CD14-positive monocyte (primary cell): ENCODE measurements around the gene UNCX. TPM values are rescaled to one million over a fixed set of nuclear protein-coding genes. Genes with fewer than 3 reads are reported as not detected.

ENCODE experiments used
- DNase-seq, 3 donors: peaks; one replicate each; pipeline ENCODE4 v3.0.0-alpha.2; 2011 to 2022
- H2AFZ ChIP-seq: 2 replicates; pipeline ENCODE4 v1.6.0; 2012; ENCODE audit warnings: mild to moderate bottlenecking, low read depth, low read length, inconsistent platforms; ENCODE audit not compliant: insufficient read depth, poor library complexity, severe bottlenecking
- H3K27ac ChIP-seq, 2 donors: 1 replicate in 1 of 2; 2 replicates in 1 of 2; pipeline ENCODE4 v1.5.1; 2012 to 2013; ENCODE audit warnings: low read length in 2 of 2, control low read depth in 1 of 2, inconsistent platforms in 1 of 2, low read depth in 1 of 2, mild to moderate bottlenecking in 1 of 2
- H3K27me3 ChIP-seq, 2 donors: one replicate each; pipeline versions ENCODE4 v1.6.0 to v1.6.1; 2011 to 2013; ENCODE audit warnings: low read length in 2 of 2; ENCODE audit not compliant: control insufficient read depth in 2 of 2, insufficient read depth in 2 of 2
- H3K36me3 ChIP-seq, 2 donors: replicated peaks in 1 of 2; 1 replicate in 1 of 2; 2 replicates in 1 of 2; pipeline versions ENCODE4 v1.5.1 to v1.6.1; 2012 to 2013; ENCODE audit warnings: low read length in 2 of 2, control low read depth in 1 of 2, inconsistent platforms in 1 of 2, mild to moderate bottlenecking in 1 of 2; ENCODE audit not compliant: insufficient read depth in 2 of 2, control insufficient read depth in 1 of 2
- H3K4me1 ChIP-seq, 2 donors: 1 replicate in 1 of 2; 2 replicates in 1 of 2; pipeline versions ENCODE4 v1.5.1 to v1.6.1; 2012 to 2013; ENCODE audit warnings: low read length in 2 of 2, control low read depth in 1 of 2, inconsistent platforms in 1 of 2, mild to moderate bottlenecking in 1 of 2, moderate library complexity in 1 of 2; ENCODE audit not compliant: insufficient read depth in 2 of 2, control insufficient read depth in 1 of 2
- H3K4me2 ChIP-seq: replicated peaks from 2 replicates; pipeline ENCODE3; 2012; ENCODE audit warnings: low read length, moderate library complexity, mild to moderate bottlenecking; ENCODE audit not compliant: poor library complexity, severe bottlenecking; ENCODE audit errors: extremely low read depth
- H3K4me3 ChIP-seq, 3 experiments: fragments of 200-600 bp in 1 of 3; sonication (generic) in 1 of 3; replicated peaks in 1 of 3; 1 replicate in 2 of 3; 2 replicates in 1 of 3; pipeline ENCODE4 v1.5.1; 2011 to 2013; ENCODE audit warnings: low read length in 3 of 3, mild to moderate bottlenecking in 3 of 3, control low read depth in 2 of 3, low read depth in 2 of 3, inconsistent platforms in 1 of 3, moderate library complexity in 1 of 3
- H3K79me2 ChIP-seq: 2 replicates; pipeline ENCODE4 v1.6.0; 2012; ENCODE audit warnings: mild to moderate bottlenecking, control low read depth, inconsistent platforms, low read length, moderate library complexity; ENCODE audit not compliant: insufficient read depth
- H3K9ac ChIP-seq: 2 replicates; pipeline ENCODE4 v1.6.0; 2017; ENCODE audit warnings: low read length, mild to moderate bottlenecking; ENCODE audit not compliant: insufficient read depth, poor library complexity, severe bottlenecking
- H3K9me3 ChIP-seq, 2 donors: replicated peaks in 1 of 2; 1 replicate in 1 of 2; 2 replicates in 1 of 2; pipeline versions ENCODE4 v1.5.1 to v1.6.1; 2012 to 2013; ENCODE audit warnings: low read length in 2 of 2, control low read depth in 1 of 2; ENCODE audit not compliant: control insufficient read depth in 1 of 2, insufficient read depth in 1 of 2
- H4K20me1 ChIP-seq: 2 replicates; pipeline ENCODE4 v1.6.0; 2012; ENCODE audit warnings: mild to moderate bottlenecking, low read length, control low read depth, moderate library complexity; ENCODE audit not compliant: insufficient read depth
- H3K27ac Mint-ChIP-seq, 7 donors: one replicate each; pipeline ENCODE4 v1.8.0; 2020; ENCODE audit warnings: mild to moderate bottlenecking in 7 of 7, mixed read lengths in 7 of 7, moderate library complexity in 6 of 7, inconsistent platforms in 2 of 7
- H3K27me3 Mint-ChIP-seq, 3 donors: one replicate each; pipeline ENCODE4 v1.8.0; 2021 to 2022; ENCODE audit warnings: low read depth in 3 of 3, mild to moderate bottlenecking in 3 of 3, mixed read lengths in 3 of 3, moderate library complexity in 3 of 3, inconsistent platforms in 1 of 3
- H3K36me3 Mint-ChIP-seq, 2 donors: one replicate each; pipeline ENCODE4 v1.8.0; 2020; ENCODE audit warnings: mixed read lengths in 2 of 2, inconsistent platforms in 1 of 2, mild to moderate bottlenecking in 1 of 2
- H3K4me1 Mint-ChIP-seq: one replicate; pipeline ENCODE4 v1.8.0; 2020; ENCODE audit warnings: mild to moderate bottlenecking, mixed read lengths
- H3K4me3 Mint-ChIP-seq, 2 donors: one replicate each; pipeline ENCODE4 v1.8.0; 2020; ENCODE audit warnings: mild to moderate bottlenecking in 2 of 2, mixed read lengths in 2 of 2, moderate library complexity in 1 of 2
- H3K9me3 Mint-ChIP-seq, 7 donors: one replicate each; pipeline ENCODE4 v1.8.0; 2020 to 2022; ENCODE audit warnings: mixed read lengths in 7 of 7, mild to moderate bottlenecking in 6 of 7, moderate library complexity in 6 of 7, inconsistent platforms in 2 of 7
- WGBS: methylation state at CpG from one replicate; pipeline ENCODE4 v1.1.5; 2013; ENCODE audit warnings: missing lambda C conversion rate; ENCODE audit not compliant: insufficient coverage; 5-methylcytosine and 5-hydroxymethylcytosine counted together
- intact Hi-C, 2 donors: fragments of 100-400 bp; cut with micrococcal nuclease; formaldehyde crosslinking; loops; one replicate each; pipeline versions ENCODE4 v1.15.0 to v1.15.1; 2023
- polyA plus RNA-seq, 3 donors: library from polyadenylated mRNA; depleted of rRNA in 1 of 3; unstranded in 2 of 3; stranded (reverse) in 1 of 3; fragments of 300-500 nt in 2 of 3; fragments of >200 nt in 1 of 3; fragmentation: Illumina TruSeq in 2 of 3; gene quantifications; 1 replicate in 2 of 3; 2 replicates in 1 of 3; pipeline ENCODE4 v1.2.3, GENCODE V29; 2012 to 2021
- TF ChIP-seq, protein P1 (sequence below): fragments of 200-600 bp; IDR thresholded peaks from one replicate; pipeline ENCODE4 v1.8.0; 2022; ENCODE audit warnings: antibody characterized with exemption, mild to moderate bottlenecking

UNCX gene
- polyA plus RNA-seq, 3 donors, result not detected

DNA sequence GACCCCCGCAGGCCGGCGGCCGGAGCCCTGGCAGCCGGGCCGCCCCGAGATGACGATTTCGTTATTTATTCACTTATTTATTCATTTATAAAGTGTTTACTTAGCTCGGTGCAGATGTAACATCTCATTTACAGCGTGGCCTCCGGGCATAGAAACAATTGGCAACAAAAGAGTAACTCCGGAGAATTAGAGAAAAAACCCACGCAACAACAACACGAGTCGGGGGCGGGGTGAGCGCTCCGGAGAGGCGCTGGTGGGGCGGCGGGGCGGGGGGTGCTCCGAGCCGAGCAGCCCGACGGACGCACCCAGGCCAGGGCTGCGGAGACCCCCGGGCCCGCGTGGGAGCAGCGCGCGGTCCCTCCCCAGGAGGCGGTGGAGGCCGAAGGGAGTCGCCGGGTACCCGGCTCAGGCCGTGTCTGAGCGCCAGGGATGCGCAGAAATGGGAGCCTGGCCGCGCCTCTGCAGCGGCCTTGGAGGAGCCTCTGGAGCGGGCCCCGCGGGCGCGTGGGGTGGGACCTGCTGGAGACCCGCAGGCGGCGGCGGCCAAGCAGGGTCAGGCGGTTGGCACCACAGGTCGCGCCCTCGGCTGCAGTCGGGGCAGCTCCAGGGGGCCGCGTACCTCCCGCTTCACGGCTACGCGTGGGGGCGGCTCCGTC, 14.3 kb downstream of the UNCX start:
- WGBS, result 7% methylated on average over 54 of the region's 68 CpGs
- no peak overlapping the region for H3K9ac ChIP-seq
- Mint-ChIP-seq H3K27ac (no peak overlapping the region), H3K4me1 (no peaks in the 10 kb centered on the region), H3K9me3 (peaks cover 0 to 33% (median 8%) of the 10 kb centered on the region in 7 donors), H3K4me3 (peak overlapping the region in 1 of 2 donors; percentile 79), H3K27me3 (peaks cover 70 to 98% (median 85%) of the 10 kb centered on the region in 3 donors), H3K36me3 (peaks cover 0 to 2% of the 10 kb centered on the region in 2 donors)
- H3K4me1 ChIP-seq, result no peaks in the 10 kb centered on the region
- H3K36me3 ChIP-seq, result no peaks in the 10 kb centered on the region
- H3K27ac ChIP-seq, result no peak overlapping the region
- TF ChIP-seq, protein P1, sequence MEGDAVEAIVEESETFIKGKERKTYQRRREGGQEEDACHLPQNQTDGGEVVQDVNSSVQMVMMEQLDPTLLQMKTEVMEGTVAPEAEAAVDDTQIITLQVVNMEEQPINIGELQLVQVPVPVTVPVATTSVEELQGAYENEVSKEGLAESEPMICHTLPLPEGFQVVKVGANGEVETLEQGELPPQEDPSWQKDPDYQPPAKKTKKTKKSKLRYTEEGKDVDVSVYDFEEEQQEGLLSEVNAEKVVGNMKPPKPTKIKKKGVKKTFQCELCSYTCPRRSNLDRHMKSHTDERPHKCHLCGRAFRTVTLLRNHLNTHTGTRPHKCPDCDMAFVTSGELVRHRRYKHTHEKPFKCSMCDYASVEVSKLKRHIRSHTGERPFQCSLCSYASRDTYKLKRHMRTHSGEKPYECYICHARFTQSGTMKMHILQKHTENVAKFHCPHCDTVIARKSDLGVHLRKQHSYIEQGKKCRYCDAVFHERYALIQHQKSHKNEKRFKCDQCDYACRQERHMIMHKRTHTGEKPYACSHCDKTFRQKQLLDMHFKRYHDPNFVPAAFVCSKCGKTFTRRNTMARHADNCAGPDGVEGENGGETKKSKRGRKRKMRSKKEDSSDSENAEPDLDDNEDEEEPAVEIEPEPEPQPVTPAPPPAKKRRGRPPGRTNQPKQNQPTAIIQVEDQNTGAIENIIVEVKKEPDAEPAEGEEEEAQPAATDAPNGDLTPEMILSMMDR, result no peak
- intact Hi-C loops, result no loop called here
- H3K4me3 ChIP-seq, result no peak overlapping the region
- no peak for DNase-seq
- H3K4me2 ChIP-seq, result no peak overlapping the region
- no peak overlapping the region for H2AFZ ChIP-seq
- no peaks in the 10 kb centered on the region for H4K20me1 ChIP-seq
- H3K9me3 ChIP-seq, result peaks cover 0 to 33% of the 10 kb centered on the region in 2 donors
- no peaks in the 10 kb centered on the region for H3K79me2 ChIP-seq
- peaks cover 63 to 93% of the 10 kb centered on the region in 2 donors for H3K27me3 ChIP-seq

DNA sequence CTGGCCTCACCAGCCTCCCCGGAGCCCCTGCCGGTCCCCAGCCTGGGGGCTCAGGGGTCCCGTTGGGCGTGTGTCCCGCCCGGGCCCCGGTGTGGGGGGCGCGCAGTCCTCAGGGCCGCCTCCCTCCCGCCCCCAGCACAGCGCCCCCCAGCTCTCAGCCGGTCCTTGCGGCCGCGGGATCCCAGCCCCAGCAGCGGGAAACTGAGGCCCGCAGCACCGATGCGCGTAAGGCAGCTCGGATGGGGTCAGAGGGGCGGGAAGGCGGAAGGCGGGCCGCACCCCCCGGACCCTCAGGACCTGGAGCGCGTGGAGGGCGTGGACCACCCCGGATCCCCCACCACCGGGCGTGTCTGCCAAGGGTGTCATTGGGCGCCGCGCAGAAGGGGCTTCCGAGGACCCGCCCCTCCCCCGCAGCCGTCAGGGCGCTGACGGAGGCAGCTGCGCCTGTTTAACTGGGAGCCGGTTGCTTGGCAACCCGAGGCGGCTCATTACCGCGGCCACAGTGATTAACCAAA, 14.9 kb downstream of the UNCX start:
- no peaks in the 10 kb centered on the region for H4K20me1 ChIP-seq
- no peaks in the 10 kb centered on the region for H3K4me1 ChIP-seq
- no peak overlapping the region for H3K4me2 ChIP-seq
- H3K27me3 ChIP-seq, result peaks cover 60 to 88% of the 10 kb centered on the region in 2 donors
- no peak overlapping the region for H3K27ac ChIP-seq
- H3K9me3 Mint-ChIP-seq, result peaks cover 0 to 33% (median 8%) of the 10 kb centered on the region in 7 donors
- no peak overlapping the region for H3K4me3 ChIP-seq
- no peak overlapping the region for H2AFZ ChIP-seq
- no peaks in the 10 kb centered on the region for H3K4me1 Mint-ChIP-seq
- intact Hi-C loops, result no loop called here
- no peak for DNase-seq
- H3K9me3 ChIP-seq, result peaks cover 0 to 32% of the 10 kb centered on the region in 2 donors
- H3K27ac Mint-ChIP-seq, result no peak overlapping the region
- H3K79me2 ChIP-seq, result no peaks in the 10 kb centered on the region
- H3K36me3 ChIP-seq, result no peaks in the 10 kb centered on the region
- no peak overlapping the region for H3K9ac ChIP-seq
- TF ChIP-seq, protein P1, result no peak
- H3K27me3 Mint-ChIP-seq, result peaks cover 70 to 98% (median 83%) of the 10 kb centered on the region in 3 donors
- H3K4me3 Mint-ChIP-seq, result peak overlapping the region in 1 of 2 donors; percentile 65
- H3K36me3 Mint-ChIP-seq, result peaks cover 0 to 2% of the 10 kb centered on the region in 2 donors
- WGBS, result 7% methylated on average over 33 of the region's 48 CpGs
